ENCODE results near the gene MBNL2. TPM values are rescaled to one million over a fixed set of nuclear protein-coding genes. Genes with fewer than 3 reads are reported as not detected.
"Not testable (repeated sequence)": the region's sequence is repeated elsewhere in the genome, so short reads cannot be mapped to it uniquely, and the experiment has no call there.

Gene MBNL2
- total and polyA plus RNA-seq, 2 experiments from 2014 or later: 27.4 to 97.9 TPM

DNA sequence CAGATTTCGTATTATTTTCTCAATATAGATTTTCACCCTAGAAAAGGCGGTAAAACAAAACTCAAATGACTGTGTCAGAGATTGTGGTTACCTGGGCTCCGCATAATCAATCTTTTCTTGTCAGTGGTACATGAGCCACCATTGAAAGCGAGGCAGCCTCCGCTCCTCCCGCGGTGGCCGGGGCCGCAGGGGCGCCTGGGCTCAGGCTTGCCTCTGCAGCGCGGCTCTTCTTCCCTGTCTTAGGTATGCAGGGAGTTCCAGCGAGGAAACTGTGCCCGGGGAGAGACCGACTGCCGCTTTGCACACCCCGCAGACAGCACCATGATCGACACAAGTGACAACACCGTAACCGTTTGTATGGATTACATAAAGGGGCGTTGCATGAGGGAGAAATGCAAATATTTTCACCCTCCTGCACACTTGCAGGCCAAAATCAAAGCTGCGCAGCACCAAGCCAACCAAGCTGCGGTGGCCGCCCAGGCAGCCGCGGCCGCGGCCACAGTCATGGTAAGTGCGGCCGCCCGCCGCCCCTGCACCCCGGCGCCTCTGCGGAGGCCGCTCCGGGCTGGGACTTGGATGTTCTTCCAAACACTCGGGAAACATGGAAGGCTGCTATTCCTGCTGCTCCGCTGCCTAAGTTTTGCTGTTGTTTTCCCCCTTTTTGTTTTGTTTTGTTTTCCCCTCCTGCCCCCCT lies 124.6 kb downstream of the MBNL2 start:
- H3K27me3 ChIP-seq: no peaks in the 10 kb centered on the region
- no peak overlapping the region for H2AFZ ChIP-seq
- no peak overlapping the region for H3K4me3 ChIP-seq
- H3K9me3 ChIP-seq (ENCODE audit: low read depth): peaks cover 6% of the 10 kb centered on the region
- peaks cover 37% of the 10 kb centered on the region for H3K79me2 ChIP-seq
- WGBS (ENCODE audit: low lambda C conversion rate, missing lambda C conversion rate): 97% methylated on average over 39 of the region's 39 CpGs
- no peak for DNase-seq (ENCODE audit: low spot score)
- TF ChIP-seq, protein P1, sequence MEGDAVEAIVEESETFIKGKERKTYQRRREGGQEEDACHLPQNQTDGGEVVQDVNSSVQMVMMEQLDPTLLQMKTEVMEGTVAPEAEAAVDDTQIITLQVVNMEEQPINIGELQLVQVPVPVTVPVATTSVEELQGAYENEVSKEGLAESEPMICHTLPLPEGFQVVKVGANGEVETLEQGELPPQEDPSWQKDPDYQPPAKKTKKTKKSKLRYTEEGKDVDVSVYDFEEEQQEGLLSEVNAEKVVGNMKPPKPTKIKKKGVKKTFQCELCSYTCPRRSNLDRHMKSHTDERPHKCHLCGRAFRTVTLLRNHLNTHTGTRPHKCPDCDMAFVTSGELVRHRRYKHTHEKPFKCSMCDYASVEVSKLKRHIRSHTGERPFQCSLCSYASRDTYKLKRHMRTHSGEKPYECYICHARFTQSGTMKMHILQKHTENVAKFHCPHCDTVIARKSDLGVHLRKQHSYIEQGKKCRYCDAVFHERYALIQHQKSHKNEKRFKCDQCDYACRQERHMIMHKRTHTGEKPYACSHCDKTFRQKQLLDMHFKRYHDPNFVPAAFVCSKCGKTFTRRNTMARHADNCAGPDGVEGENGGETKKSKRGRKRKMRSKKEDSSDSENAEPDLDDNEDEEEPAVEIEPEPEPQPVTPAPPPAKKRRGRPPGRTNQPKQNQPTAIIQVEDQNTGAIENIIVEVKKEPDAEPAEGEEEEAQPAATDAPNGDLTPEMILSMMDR (IDR thresholded peaks at IDR 0.05; ENCODE audit: poor library complexity): no peak
- TF ChIP-seq EZH2phosphoT487 (IDR thresholded peaks at IDR 0.05; ENCODE audit: low read depth, severe bottlenecking, unreplicated experiment) (no peak), EZH2 (IDR thresholded peaks at IDR 0.05; ENCODE audit: borderline replicate concordance) (no peak)
- H4K20me1 ChIP-seq (ENCODE audit: insufficient read depth, poor library complexity, severe bottlenecking): no peaks in the 10 kb centered on the region
- H3K27ac ChIP-seq: no peak overlapping the region
- H3K9me2 ChIP-seq (replicated peaks; ENCODE audit: insufficient read depth): no peaks in the 10 kb centered on the region
- no peaks in the 10 kb centered on the region for H3K4me1 ChIP-seq (ENCODE audit: insufficient read depth)
- no peak overlapping the region for H3K4me2 ChIP-seq
- H3K36me3 ChIP-seq (replicated peaks; ENCODE audit: insufficient read depth, low read depth): no peaks in the 10 kb centered on the region

DNA sequence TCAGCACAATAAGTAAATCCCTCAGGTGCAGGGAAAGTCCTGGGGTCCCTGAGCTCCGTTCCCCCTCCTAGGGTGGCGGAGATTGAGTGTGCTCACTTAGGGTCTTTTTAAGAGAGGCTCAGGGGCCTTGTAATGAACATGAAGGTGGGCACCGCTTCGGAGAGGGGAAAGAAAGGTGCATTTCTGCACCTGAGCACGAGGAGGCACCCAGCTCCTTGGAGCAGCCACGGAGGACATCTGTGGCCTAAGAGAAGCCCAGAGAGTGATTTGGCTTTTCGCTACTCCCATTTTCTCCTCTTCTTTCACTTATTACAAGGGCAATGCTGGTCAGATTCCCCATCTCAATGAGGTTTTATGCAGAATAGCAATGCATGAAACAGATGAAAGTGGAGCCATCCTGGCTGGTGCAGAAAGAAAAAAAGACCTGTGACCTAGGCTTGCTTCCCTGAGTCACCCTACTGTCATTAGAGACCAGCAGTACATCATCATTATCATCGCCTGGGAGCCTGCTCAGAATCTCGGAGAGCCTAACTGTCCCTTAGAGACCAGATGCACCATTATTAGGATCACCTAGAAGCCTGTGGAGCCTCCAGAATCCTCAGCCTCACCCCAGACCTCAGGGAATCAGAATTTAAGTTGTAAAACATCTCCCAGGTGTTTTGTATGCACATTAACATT lies 125.3 kb downstream of the MBNL2 start:
- H3K9me2 ChIP-seq (replicated peaks; ENCODE audit: insufficient read depth): no peaks in the 10 kb centered on the region
- 89% methylated on average over 9 of the region's 9 CpGs for WGBS (ENCODE audit: low lambda C conversion rate, missing lambda C conversion rate)
- H3K9me3 ChIP-seq (ENCODE audit: low read depth): peaks cover 6% of the 10 kb centered on the region
- no peak overlapping the region for H2AFZ ChIP-seq
- no peak overlapping the region for H3K27ac ChIP-seq
- H3K79me2 ChIP-seq: peaks cover 30% of the 10 kb centered on the region
- H3K4me2 ChIP-seq: no peak overlapping the region
- no peak overlapping the region for H3K4me3 ChIP-seq
- no peaks in the 10 kb centered on the region for H3K36me3 ChIP-seq (replicated peaks; ENCODE audit: insufficient read depth, low read depth)
- H4K20me1 ChIP-seq (ENCODE audit: insufficient read depth, poor library complexity, severe bottlenecking): no peaks in the 10 kb centered on the region
- DNase-seq (ENCODE audit: low spot score): no peak
- H3K27me3 ChIP-seq: no peaks in the 10 kb centered on the region
- H3K4me1 ChIP-seq (ENCODE audit: insufficient read depth): no peaks in the 10 kb centered on the region
- TF ChIP-seq, protein P1 (IDR thresholded peaks at IDR 0.05; ENCODE audit: poor library complexity): no peak
- no peak for TF ChIP-seq EZH2phosphoT487 (IDR thresholded peaks at IDR 0.05; ENCODE audit: low read depth, severe bottlenecking, unreplicated experiment)
- no peak for TF ChIP-seq EZH2 (IDR thresholded peaks at IDR 0.05; ENCODE audit: borderline replicate concordance)

DNA sequence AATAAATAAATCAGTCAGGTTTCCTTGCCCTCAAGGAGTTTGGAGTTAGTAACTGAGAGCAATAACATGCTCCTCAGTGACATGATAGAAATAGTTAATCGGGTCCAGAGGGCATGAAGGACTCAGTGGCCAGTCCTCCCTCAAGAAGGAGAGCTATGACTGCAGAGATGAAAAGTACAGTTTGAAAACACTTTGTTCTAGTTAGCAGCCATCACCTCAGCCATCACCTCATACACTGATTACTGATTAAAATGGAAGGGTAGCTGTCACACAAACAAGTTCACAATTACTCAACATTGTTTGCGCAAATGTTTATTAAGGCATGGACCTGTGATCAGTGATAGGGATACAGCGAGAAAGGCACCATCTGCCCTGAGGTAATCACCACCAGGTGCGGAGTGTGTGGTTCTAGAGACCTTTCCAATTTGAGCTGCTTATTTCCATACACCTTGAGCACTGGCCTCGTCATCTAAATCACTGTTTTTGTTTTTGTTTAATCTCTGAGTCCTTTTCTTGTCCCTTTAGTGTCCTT lies 126.5 kb downstream of the MBNL2 start:
- Histone ChIP-seq H3K27me3 (no peaks in the 10 kb centered on the region), H3K36me3 (replicated peaks; ENCODE audit: insufficient read depth, low read depth) (no peaks in the 10 kb centered on the region), H3K4me3 (no peak overlapping the region), H2AFZ (no peak overlapping the region), H3K9me3 (ENCODE audit: low read depth) (peaks cover 6% of the 10 kb centered on the region), H3K4me1 (ENCODE audit: insufficient read depth) (no peaks in the 10 kb centered on the region), H4K20me1 (ENCODE audit: insufficient read depth, poor library complexity, severe bottlenecking) (no peaks in the 10 kb centered on the region), H3K4me2 (no peak overlapping the region), H3K27ac (no peak overlapping the region), H3K79me2 (peaks cover 24% of the 10 kb centered on the region), H3K9me2 (replicated peaks; ENCODE audit: insufficient read depth) (no peaks in the 10 kb centered on the region)
- 91% methylated on average over 5 of the region's 5 CpGs for WGBS (ENCODE audit: low lambda C conversion rate, missing lambda C conversion rate)
- no peak for DNase-seq (ENCODE audit: low spot score)
- TF ChIP-seq EZH2 (IDR thresholded peaks at IDR 0.05; ENCODE audit: borderline replicate concordance) (no peak), EZH2phosphoT487 (IDR thresholded peaks at IDR 0.05; ENCODE audit: low read depth, severe bottlenecking, unreplicated experiment) (no peak)
- TF ChIP-seq, protein P1 (IDR thresholded peaks at IDR 0.05; ENCODE audit: poor library complexity): no peak

DNA sequence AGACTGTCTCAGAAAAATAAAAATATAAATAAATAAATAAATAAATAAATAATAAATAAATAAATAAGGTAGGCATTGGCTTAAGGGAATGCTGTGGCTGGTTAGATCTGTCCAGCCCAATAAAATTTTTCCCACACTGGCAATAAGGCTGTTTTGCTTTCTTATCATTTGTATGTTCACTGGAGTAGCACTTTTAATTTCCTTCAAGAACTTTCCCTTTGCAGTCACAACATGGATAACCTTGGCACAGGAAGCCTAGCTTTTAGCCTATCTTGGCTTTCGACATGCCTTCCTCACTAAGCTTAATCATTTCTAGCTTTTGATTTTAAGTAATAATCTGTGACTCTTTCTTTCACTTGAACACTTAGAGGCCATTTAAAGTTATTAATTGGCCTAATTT lies 129.9 kb downstream of the MBNL2 start:
- 100% methylated on average over 1 of the region's 1 CpG for WGBS (ENCODE audit: low lambda C conversion rate, missing lambda C conversion rate)
- not testable (repeated sequence) for H3K9me3 ChIP-seq (ENCODE audit: low read depth); H3K27ac ChIP-seq

More for the DNA sequence above, 129.9 kb downstream of the MBNL2 start:
- H3K9me2 ChIP-seq (replicated peaks; ENCODE audit: insufficient read depth); H4K20me1 ChIP-seq (ENCODE audit: insufficient read depth, poor library complexity, severe bottlenecking); H3K4me2 ChIP-seq; H3K4me3 ChIP-seq; H3K36me3 ChIP-seq (replicated peaks; ENCODE audit: insufficient read depth, low read depth); DNase-seq (ENCODE audit: low spot score); H3K4me1 ChIP-seq (ENCODE audit: insufficient read depth); H3K27me3 ChIP-seq; H2AFZ ChIP-seq; H3K79me2 ChIP-seq: not testable (repeated sequence)
